Astrocyte (in vitro differentiated cells and primary cell): ENCODE measurements around the gene AKR1D1.

Experiments used
- CTCF ChIP-seq: IDR thresholded peaks from 2 replicates; pipeline ENCODE4 v1.5.1; 2011; ENCODE audit warnings: low read depth, mild to moderate bottlenecking, inconsistent platforms, low read length, moderate library complexity; ENCODE audit not compliant: insufficient read depth
- EZH2 ChIP-seq: IDR thresholded peaks from 2 replicates; pipeline ENCODE4 v1.6.1; 2012; ENCODE audit warnings: mild to moderate bottlenecking, low read length, inconsistent platforms; ENCODE audit not compliant: insufficient read depth

GRCh38 chr7:138072726-138073125 lies 3.5 kb upstream of the AKR1D1 start:
- TF ChIP-seq CTCF (no peak), EZH2 (no peak)
